Measurements from ENCODE around the gene EFCAB14. TPM values are rescaled to one million over a fixed set of nuclear protein-coding genes. Genes with fewer than 3 reads are reported as not detected.
A peak's percentile ranks its signal among the peaks of the same experiment; 100 is the strongest.

Gene EFCAB14
- total RNA-seq, 1 donor from 2014 or later = 44.7 TPM

DNA sequence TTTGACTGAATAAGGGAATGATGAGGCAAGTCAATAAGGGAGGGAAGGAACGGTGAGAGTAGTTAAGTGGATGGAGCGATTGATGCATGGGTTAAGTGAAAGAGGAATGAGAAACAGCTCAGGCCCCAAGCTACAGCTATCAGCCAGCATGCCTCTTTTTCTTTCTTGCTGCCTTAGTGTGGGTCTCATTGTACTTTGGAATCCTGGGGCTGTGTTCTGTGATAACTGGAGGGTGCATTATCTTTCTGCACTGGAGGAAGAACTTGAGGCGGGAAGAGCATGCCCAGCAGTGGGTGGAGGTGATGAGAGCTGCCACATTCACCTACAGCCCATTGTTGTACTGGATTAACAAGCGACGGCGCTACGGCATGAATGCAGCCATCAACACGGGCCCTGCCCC lies 46.2 kb downstream of the EFCAB14 start:
- TF ChIP-seq, protein P1, sequence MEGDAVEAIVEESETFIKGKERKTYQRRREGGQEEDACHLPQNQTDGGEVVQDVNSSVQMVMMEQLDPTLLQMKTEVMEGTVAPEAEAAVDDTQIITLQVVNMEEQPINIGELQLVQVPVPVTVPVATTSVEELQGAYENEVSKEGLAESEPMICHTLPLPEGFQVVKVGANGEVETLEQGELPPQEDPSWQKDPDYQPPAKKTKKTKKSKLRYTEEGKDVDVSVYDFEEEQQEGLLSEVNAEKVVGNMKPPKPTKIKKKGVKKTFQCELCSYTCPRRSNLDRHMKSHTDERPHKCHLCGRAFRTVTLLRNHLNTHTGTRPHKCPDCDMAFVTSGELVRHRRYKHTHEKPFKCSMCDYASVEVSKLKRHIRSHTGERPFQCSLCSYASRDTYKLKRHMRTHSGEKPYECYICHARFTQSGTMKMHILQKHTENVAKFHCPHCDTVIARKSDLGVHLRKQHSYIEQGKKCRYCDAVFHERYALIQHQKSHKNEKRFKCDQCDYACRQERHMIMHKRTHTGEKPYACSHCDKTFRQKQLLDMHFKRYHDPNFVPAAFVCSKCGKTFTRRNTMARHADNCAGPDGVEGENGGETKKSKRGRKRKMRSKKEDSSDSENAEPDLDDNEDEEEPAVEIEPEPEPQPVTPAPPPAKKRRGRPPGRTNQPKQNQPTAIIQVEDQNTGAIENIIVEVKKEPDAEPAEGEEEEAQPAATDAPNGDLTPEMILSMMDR (IDR thresholded peaks at IDR 0.05) = no peak
- TF ChIP-seq EZH2phosphoT487 (IDR thresholded peaks at IDR 0.05) (no peak), EZH2 (IDR thresholded peaks at IDR 0.05) (no peak)
- H3K9me3 Mint-ChIP-seq = no peaks in the 10 kb centered on the region
- Histone ChIP-seq H3K9me3 (ENCODE audit: low read depth) (no peaks in the 10 kb centered on the region), H3K27ac (peak overlapping the region; percentile 6), H3K4me1 (peaks cover 16% of the 10 kb centered on the region), H3K79me2 (ENCODE audit: low read depth) (peaks cover 2% of the 10 kb centered on the region), H3F3A (ENCODE audit: low read depth) (peaks cover 12% of the 10 kb centered on the region), H3K9ac (no peak overlapping the region), H2AFZ (replicated peaks) (no peak overlapping the region), H3K4me3 (no peak overlapping the region), H3K36me3 (peaks cover 1% of the 10 kb centered on the region), H3K27me3 (no peaks in the 10 kb centered on the region), H4K20me1 (ENCODE audit: low read depth) (no peaks in the 10 kb centered on the region), H3K4me2 (no peak overlapping the region)
- H3K4me1 Mint-ChIP-seq = no peaks in the 10 kb centered on the region
- no peak overlapping the region for H3K27ac Mint-ChIP-seq
- peak; percentile 34 for DNase-seq (ENCODE audit: low spot score)
- H3K27me3 Mint-ChIP-seq (ENCODE audit: insufficient read depth, low read depth) = no peaks in the 10 kb centered on the region
- no peak overlapping the region for H3K4me3 Mint-ChIP-seq
- peaks cover 2% of the 10 kb centered on the region for H3K36me3 Mint-ChIP-seq

DNA sequence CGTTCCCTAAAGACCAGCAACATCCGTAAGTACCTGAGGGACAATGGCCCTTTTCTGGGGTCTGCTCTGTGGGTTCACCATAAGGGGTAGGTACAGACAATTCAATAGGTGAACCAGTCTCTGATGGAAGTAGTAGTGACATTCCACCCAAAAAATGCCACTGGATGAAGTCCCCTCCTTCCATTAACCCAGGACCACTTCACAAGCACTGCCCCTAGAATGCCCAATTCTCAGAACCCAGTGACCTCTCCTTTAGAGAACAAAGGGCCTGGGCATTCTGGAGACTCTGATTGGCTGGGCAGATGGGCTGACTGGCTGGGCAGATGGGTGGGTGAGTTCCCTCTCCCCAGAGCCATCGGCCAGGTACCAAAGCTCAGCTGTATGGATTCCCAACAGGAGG lies 47.4 kb downstream of the EFCAB14 start, which contains the start of gene TEX38:
Gene TEX38, plus strand, starts transcription at position 301 of the 400 bp plus-strand sequence. Its CDS starts 81 bp downstream, at position 382.
- Mint-ChIP-seq H3K4me3 (no peak within 1 kb of the TSS), H3K36me3 (no peaks in the 10 kb centered on the region), H3K4me1 (peaks cover 10% of the 10 kb centered on the region), H3K9me3 (no peaks in the 10 kb centered on the region), H3K27ac (no peak within 1 kb of the TSS), H3K27me3 (ENCODE audit: insufficient read depth, low read depth) (peaks cover 2% of the 10 kb centered on the region)
- H2AFZ ChIP-seq (replicated peaks) = no peak within 1 kb of the TSS
- peaks cover 22% of the 10 kb centered on the region for H3K4me1 ChIP-seq
- DNase-seq (ENCODE audit: low spot score) = no peak
- TF ChIP-seq EZH2phosphoT487 (IDR thresholded peaks at IDR 0.05) = no peak
- TF ChIP-seq EZH2 (IDR thresholded peaks at IDR 0.05) = no peak
- TF ChIP-seq, protein P1 (IDR thresholded peaks at IDR 0.05) = no peak
- H3K79me2 ChIP-seq (ENCODE audit: low read depth) = peaks cover 13% of the 10 kb centered on the region
- no peak within 1 kb of the TSS for H3K4me3 ChIP-seq
- H3F3A ChIP-seq (ENCODE audit: low read depth) = peaks cover 10% of the 10 kb centered on the region
- no peaks in the 10 kb centered on the region for H3K9me3 ChIP-seq (ENCODE audit: low read depth)
- H3K27me3 ChIP-seq = no peaks in the 10 kb centered on the region
- H3K27ac ChIP-seq = no peak within 1 kb of the TSS
- H3K36me3 ChIP-seq = no peaks in the 10 kb centered on the region
- H3K9ac ChIP-seq = no peak within 1 kb of the TSS
- H4K20me1 ChIP-seq (ENCODE audit: low read depth) = peaks cover 8% of the 10 kb centered on the region
- no peak within 1 kb of the TSS for H3K4me2 ChIP-seq

DNA sequence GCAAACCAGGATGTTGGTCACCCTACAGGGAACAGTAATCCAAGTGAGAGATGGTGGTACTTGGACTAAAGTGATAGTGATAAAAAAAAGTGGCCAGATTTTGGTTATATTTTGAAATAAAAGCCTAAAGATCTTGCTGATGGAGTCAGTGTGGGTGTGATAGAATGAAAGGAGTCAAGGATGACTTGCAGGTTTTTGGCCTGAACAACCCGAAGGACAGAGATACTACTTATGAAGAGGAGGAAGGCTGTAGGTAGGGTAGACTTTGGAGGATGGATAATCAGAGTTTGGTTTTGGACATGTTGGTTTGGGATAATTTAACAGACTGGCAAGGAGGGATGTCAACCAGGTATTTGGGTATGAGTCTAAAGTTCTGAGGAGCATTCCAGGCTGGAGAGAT lies 48.8 kb downstream of the EFCAB14 start:
- Histone ChIP-seq H3K4me3 (no peak overlapping the region), H3K9ac (no peak overlapping the region), H3F3A (ENCODE audit: low read depth) (peaks cover 10% of the 10 kb centered on the region), H3K36me3 (no peaks in the 10 kb centered on the region), H3K27ac (no peak overlapping the region), H3K27me3 (no peaks in the 10 kb centered on the region), H3K9me3 (ENCODE audit: low read depth) (no peaks in the 10 kb centered on the region), H3K79me2 (ENCODE audit: low read depth) (peaks cover 18% of the 10 kb centered on the region), H3K4me2 (no peak overlapping the region), H2AFZ (replicated peaks) (no peak overlapping the region), H4K20me1 (ENCODE audit: low read depth) (peaks cover 8% of the 10 kb centered on the region), H3K4me1 (peaks cover 25% of the 10 kb centered on the region)
- TF ChIP-seq EZH2 (IDR thresholded peaks at IDR 0.05) = no peak
- TF ChIP-seq EZH2phosphoT487 (IDR thresholded peaks at IDR 0.05) = no peak
- TF ChIP-seq, protein P1 (IDR thresholded peaks at IDR 0.05) = no peak
- Mint-ChIP-seq H3K27ac (no peak overlapping the region), H3K4me3 (no peak overlapping the region), H3K9me3 (no peaks in the 10 kb centered on the region), H3K4me1 (peaks cover 15% of the 10 kb centered on the region), H3K36me3 (no peaks in the 10 kb centered on the region), H3K27me3 (ENCODE audit: insufficient read depth, low read depth) (peaks cover 2% of the 10 kb centered on the region)
- no peak for DNase-seq (ENCODE audit: low spot score)
